GM23338 (cell line): ENCODE measurements around the gene GPHA2. TPM values are rescaled to one million over a fixed set of nuclear protein-coding genes. Genes with fewer than 3 reads are reported as not detected.

ENCODE experiments used
- ATAC-seq: fragments of 200-7000 bp; cut with Tn5 transposase; 3 replicates; pipeline ENCODE4 v1.9.1; 2020
- DNase-seq: peaks from one replicate; pipeline ENCODE4 v3.0.0-alpha.2; 2015; ENCODE audit warnings: low spot score
- H2AFZ ChIP-seq: fragments of 200-600 bp; sonication (generic); 2 replicates; pipeline ENCODE4 v1.8.0; 2016; ENCODE audit warnings: antibody characterized with exemption, mild to moderate bottlenecking, moderate library complexity
- H3F3A ChIP-seq: fragments of 200-600 bp; sonication (generic); replicated peaks from 2 replicates; pipeline ENCODE4 v1.8.0; 2017; ENCODE audit warnings: antibody characterized with exemption, mixed run types, low read depth
- H3K27ac ChIP-seq: fragments of 200-600 bp; sonication (generic); 2 replicates; pipeline ENCODE4 v1.6.1; 2016; ENCODE audit warnings: low read depth
- H3K27me3 ChIP-seq: fragments of 200-600 bp; sonication (generic); 2 replicates; pipeline ENCODE4 v1.8.0; 2016; ENCODE audit warnings: mild to moderate bottlenecking, mixed run types, moderate library complexity; ENCODE audit not compliant: insufficient read depth
- H3K36me3 ChIP-seq: fragments of 200-600 bp; sonication (generic); 2 replicates; pipeline ENCODE4 v1.8.0; 2016; ENCODE audit warnings: mild to moderate bottlenecking; ENCODE audit not compliant: insufficient read depth
- H3K4me1 ChIP-seq: fragments of 200-600 bp; sonication (generic); 2 replicates; pipeline ENCODE4 v1.8.0; 2016; ENCODE audit warnings: mild to moderate bottlenecking, moderate library complexity; ENCODE audit not compliant: insufficient read depth
- H3K4me2 ChIP-seq: fragments of 200-600 bp; sonication (generic); 2 replicates; pipeline ENCODE4 v1.7.1; 2017; ENCODE audit warnings: mixed run types
- H3K4me3 ChIP-seq: fragments of 200-600 bp; sonication (generic); 2 replicates; pipeline ENCODE4 v1.6.1; 2016; ENCODE audit warnings: mixed run types
- H3K79me2 ChIP-seq: fragments of 200-600 bp; sonication (generic); replicated peaks from 2 replicates; pipeline ENCODE4 v1.8.0; 2017; ENCODE audit warnings: mild to moderate bottlenecking; ENCODE audit not compliant: insufficient read depth
- H3K9me2 ChIP-seq: fragments of 200-600 bp; sonication (generic); 2 replicates; pipeline ENCODE4 v1.8.0; 2017; ENCODE audit not compliant: insufficient read depth
- H4K20me1 ChIP-seq: fragments of 200-600 bp; sonication (generic); replicated peaks from 2 replicates; pipeline ENCODE4 v1.8.0; 2017; ENCODE audit warnings: mild to moderate bottlenecking; ENCODE audit not compliant: insufficient read depth
- H3K27ac Mint-ChIP-seq: 2 replicates; pipeline ENCODE4 v1.8.0; 2020; ENCODE audit warnings: inconsistent platforms, mild to moderate bottlenecking, moderate library complexity, mixed read lengths
- H3K27me3 Mint-ChIP-seq: 3 replicates; pipeline ENCODE4 v1.8.0; 2022; ENCODE audit warnings: low read depth, mild to moderate bottlenecking, moderate library complexity, mixed read lengths, inconsistent platforms; ENCODE audit not compliant: insufficient read depth, poor library complexity
- H3K36me3 Mint-ChIP-seq: 3 replicates; pipeline ENCODE4 v1.8.0; 2021; ENCODE audit warnings: low read depth, mild to moderate bottlenecking, inconsistent platforms, moderate library complexity, mixed read lengths
- H3K4me1 Mint-ChIP-seq: 3 replicates; pipeline ENCODE4 v1.8.0; 2020; ENCODE audit warnings: mild to moderate bottlenecking, inconsistent platforms, mixed read lengths
- H3K4me3 Mint-ChIP-seq: 3 replicates; pipeline ENCODE4 v1.8.0; 2021; ENCODE audit warnings: moderate library complexity, mild to moderate bottlenecking, inconsistent platforms, mixed read lengths
- H3K9me3 Mint-ChIP-seq: 3 replicates; pipeline ENCODE4 v1.8.0; 2020; ENCODE audit warnings: moderate library complexity, mild to moderate bottlenecking, inconsistent platforms, mixed read lengths
- CREB1 ChIP-seq: fragments of 250-450 bp; sonication (Bioruptor Pico); IDR thresholded peaks from 2 replicates; pipeline ENCODE4 v1.5.0; 2020; ENCODE audit warnings: low read depth, mild to moderate bottlenecking, moderate library complexity
- CTCF ChIP-seq, 2 experiments: fragments of 200-600 bp in 1 of 2; sonication (generic) in 1 of 2; conservative IDR thresholded peaks; 2 replicates each; pipeline versions ENCODE4 v1.5.1 to v1.6.1; 2016 to 2017; ENCODE audit warnings: antibody characterized with exemption in 2 of 2, low read depth in 2 of 2, mild to moderate bottlenecking in 2 of 2, moderate library complexity in 1 of 2
- ETS1 ChIP-seq: IDR thresholded peaks from 2 replicates; pipeline ENCODE4 v1.6.1; 2016; ENCODE audit warnings: antibody characterized with exemption
- EZH2 ChIP-seq: fragments of 200-600 bp; sonication (generic); IDR thresholded peaks from one replicate; pipeline ENCODE4 v1.8.0; 2017; ENCODE audit warnings: antibody characterized with exemption, mild to moderate bottlenecking, low read depth; ENCODE audit not compliant: unreplicated experiment
- EZH2phosphoT487 ChIP-seq: fragments of 200-600 bp; sonication (generic); IDR thresholded peaks from one replicate; pipeline ENCODE4 v1.8.1; 2018; ENCODE audit warnings: antibody characterized with exemption; ENCODE audit not compliant: unreplicated experiment
- NANOG ChIP-seq: IDR thresholded peaks from 2 replicates; pipeline ENCODE4 v1.6.1; 2016; ENCODE audit warnings: antibody characterized with exemption, borderline replicate concordance
- POLR2AphosphoS5 ChIP-seq: IDR thresholded peaks from 2 replicates; pipeline ENCODE4 v1.6.1; 2016; ENCODE audit warnings: antibody characterized with exemption, low read depth
- REST ChIP-seq: IDR thresholded peaks from one replicate; pipeline ENCODE4 v1.6.1; 2018; ENCODE audit warnings: antibody characterized with exemption; ENCODE audit not compliant: unreplicated experiment
- STAT1 ChIP-seq: IDR thresholded peaks from one replicate; pipeline ENCODE4 v1.6.1; 2016; ENCODE audit warnings: antibody characterized with exemption; ENCODE audit not compliant: unreplicated experiment
- ZNF114 ChIP-seq: fragments of 250-450 bp; sonication (Bioruptor Pico); IDR thresholded peaks from 2 replicates; pipeline ENCODE4 v1.5.0; 2020; ENCODE audit warnings: mild to moderate bottlenecking, moderate library complexity
- ZNF331 ChIP-seq: fragments of 250-450 bp; sonication (Bioruptor Pico); IDR thresholded peaks from 2 replicates; pipeline ENCODE4 v1.5.0; 2020; ENCODE audit warnings: low read depth, mild to moderate bottlenecking, moderate library complexity
- ZNF462 ChIP-seq: fragments of 250-450 bp; sonication (Bioruptor Pico); IDR thresholded peaks from 2 replicates; pipeline ENCODE4 v1.5.0; 2020; ENCODE audit warnings: mild to moderate bottlenecking, moderate library complexity
- polyA plus RNA-seq: library from polyadenylated mRNA; unstranded; fragments of >200 nt; fragmentation: Nextera tagmentation; extraction: Ambion mirVana; gene quantifications from 2 replicates; pipeline ENCODE4 v1.2.1, GENCODE V29; 2016
- total RNA-seq: library from RNA; depleted of rRNA; stranded (reverse); fragments of >200 nt; shearing (Covaris generic); gene quantifications from 2 replicates; pipeline ENCODE4 v1.2.3, GENCODE V29; 2014

GPHA2 gene
- total and polyA plus RNA-seq, 2 experiments from 2014 or later: 0.83 to 1.8 TPM

- H3K27ac ChIP-seq: no peak overlapping the region
- H4K20me1 ChIP-seq: no peaks in the 10 kb centered on the region; the same call in none of the 2 replicates
- H3K4me2 ChIP-seq: no peak overlapping the region
- H3K9me2 ChIP-seq: no peaks in the 10 kb centered on the region
- H3K36me3 ChIP-seq: no peaks in the 10 kb centered on the region
- H3K27me3 Mint-ChIP-seq: peaks cover 13% of the 10 kb centered on the region
- no peaks in the 10 kb centered on the region for H3K36me3 Mint-ChIP-seq
- no peak overlapping the region for H3K4me3 ChIP-seq
- no peaks in the 10 kb centered on the region for H3K79me2 ChIP-seq
- no peaks in the 10 kb centered on the region for H3K4me1 ChIP-seq
- no peaks in the 10 kb centered on the region for H3F3A ChIP-seq
- H3K27me3 ChIP-seq: no peaks in the 10 kb centered on the region
- ATAC-seq (no peak), DNase-seq (no peak)
- H3K4me3 Mint-ChIP-seq: no peak overlapping the region
- no peaks in the 10 kb centered on the region for H3K9me3 Mint-ChIP-seq
- no peaks in the 10 kb centered on the region for H3K4me1 Mint-ChIP-seq
- no peak overlapping the region for H2AFZ ChIP-seq
- H3K27ac Mint-ChIP-seq: no peak overlapping the region
- no peak for TF ChIP-seq EZH2phosphoT487
- TF ChIP-seq ZNF462: no peak
- no peak for TF ChIP-seq NANOG
- TF ChIP-seq REST: no peak
- no peak for TF ChIP-seq ZNF331 (CRISPR knock-in tag)
- TF ChIP-seq STAT1: no peak
- TF ChIP-seq ZNF114 (CRISPR knock-in tag): no peak
- no peak for TF ChIP-seq ETS1
- no peak for TF ChIP-seq CREB1 (CRISPR knock-in tag)
- no peak for TF ChIP-seq EZH2
- TF ChIP-seq POLR2AphosphoS5: no peak
- TF ChIP-seq CTCF (conservative IDR thresholded peaks at IDR 0.05; ENCODE audit: low read depth in 2 of 2): no peak
Observed at GRCh38 chr11:64900263-64900678, 35.4 kb downstream of the GPHA2 start.
